ENCODE data around the gene ATP1A3.
A peak's percentile ranks its signal among the peaks of the same experiment; 100 is the strongest.

DNA sequence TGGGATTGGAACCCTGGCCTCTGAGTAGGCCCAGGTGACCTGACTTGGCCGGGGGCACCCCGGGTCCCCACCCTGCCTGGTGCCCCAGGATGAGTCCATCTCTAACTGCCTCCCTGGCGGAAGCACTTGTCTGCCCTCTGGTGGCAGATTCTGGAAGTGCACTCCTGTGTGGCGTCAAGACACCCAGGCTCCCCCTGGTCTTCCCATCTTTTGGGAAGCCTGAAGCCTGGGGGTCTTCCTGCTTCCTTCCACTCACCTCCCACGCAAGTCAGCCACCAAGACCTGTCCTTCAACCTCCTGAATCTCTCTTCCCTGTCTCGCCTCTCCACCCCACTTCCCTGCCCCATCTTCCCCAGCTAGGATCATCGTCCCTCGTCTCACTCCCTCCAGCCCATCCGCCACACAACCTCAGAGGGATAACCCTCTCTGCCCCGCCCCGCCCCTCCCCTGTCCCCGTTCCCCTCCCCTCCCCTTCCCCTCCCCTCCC lies 42.3 kb downstream of the ATP1A3 start:
- TF ChIP-seq CTCF (IDR thresholded peaks at IDR 0.05): peak; percentile 100
- TF ChIP-seq ZNF232 (CRISPR knock-in tag; IDR thresholded peaks at IDR 0.05): no peak
- TF ChIP-seq TCF7 (CRISPR knock-in tag; IDR thresholded peaks at IDR 0.05; ENCODE audit: low read depth): no peak
- TF ChIP-seq, protein P1, sequence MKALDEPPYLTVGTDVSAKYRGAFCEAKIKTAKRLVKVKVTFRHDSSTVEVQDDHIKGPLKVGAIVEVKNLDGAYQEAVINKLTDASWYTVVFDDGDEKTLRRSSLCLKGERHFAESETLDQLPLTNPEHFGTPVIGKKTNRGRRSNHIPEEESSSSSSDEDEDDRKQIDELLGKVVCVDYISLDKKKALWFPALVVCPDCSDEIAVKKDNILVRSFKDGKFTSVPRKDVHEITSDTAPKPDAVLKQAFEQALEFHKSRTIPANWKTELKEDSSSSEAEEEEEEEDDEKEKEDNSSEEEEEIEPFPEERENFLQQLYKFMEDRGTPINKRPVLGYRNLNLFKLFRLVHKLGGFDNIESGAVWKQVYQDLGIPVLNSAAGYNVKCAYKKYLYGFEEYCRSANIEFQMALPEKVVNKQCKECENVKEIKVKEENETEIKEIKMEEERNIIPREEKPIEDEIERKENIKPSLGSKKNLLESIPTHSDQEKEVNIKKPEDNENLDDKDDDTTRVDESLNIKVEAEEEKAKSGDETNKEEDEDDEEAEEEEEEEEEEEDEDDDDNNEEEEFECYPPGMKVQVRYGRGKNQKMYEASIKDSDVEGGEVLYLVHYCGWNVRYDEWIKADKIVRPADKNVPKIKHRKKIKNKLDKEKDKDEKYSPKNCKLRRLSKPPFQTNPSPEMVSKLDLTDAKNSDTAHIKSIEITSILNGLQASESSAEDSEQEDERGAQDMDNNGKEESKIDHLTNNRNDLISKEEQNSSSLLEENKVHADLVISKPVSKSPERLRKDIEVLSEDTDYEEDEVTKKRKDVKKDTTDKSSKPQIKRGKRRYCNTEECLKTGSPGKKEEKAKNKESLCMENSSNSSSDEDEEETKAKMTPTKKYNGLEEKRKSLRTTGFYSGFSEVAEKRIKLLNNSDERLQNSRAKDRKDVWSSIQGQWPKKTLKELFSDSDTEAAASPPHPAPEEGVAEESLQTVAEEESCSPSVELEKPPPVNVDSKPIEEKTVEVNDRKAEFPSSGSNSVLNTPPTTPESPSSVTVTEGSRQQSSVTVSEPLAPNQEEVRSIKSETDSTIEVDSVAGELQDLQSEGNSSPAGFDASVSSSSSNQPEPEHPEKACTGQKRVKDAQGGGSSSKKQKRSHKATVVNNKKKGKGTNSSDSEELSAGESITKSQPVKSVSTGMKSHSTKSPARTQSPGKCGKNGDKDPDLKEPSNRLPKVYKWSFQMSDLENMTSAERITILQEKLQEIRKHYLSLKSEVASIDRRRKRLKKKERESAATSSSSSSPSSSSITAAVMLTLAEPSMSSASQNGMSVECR (CRISPR knock-in tag; IDR thresholded peaks at IDR 0.05; ENCODE audit: borderline replicate concordance): no peak
- no peak for TF ChIP-seq MYBL2 (CRISPR knock-in tag; IDR thresholded peaks at IDR 0.05)
- no peak for TF ChIP-seq NFE2L1 (CRISPR knock-in tag; IDR thresholded peaks at IDR 0.05)
- TF ChIP-seq ZSCAN18 (CRISPR knock-in tag; IDR thresholded peaks at IDR 0.05): no peak
- TF ChIP-seq KAT7 (CRISPR knock-in tag; IDR thresholded peaks at IDR 0.05; ENCODE audit: borderline replicate concordance): no peak
- TF ChIP-seq, protein P2, sequence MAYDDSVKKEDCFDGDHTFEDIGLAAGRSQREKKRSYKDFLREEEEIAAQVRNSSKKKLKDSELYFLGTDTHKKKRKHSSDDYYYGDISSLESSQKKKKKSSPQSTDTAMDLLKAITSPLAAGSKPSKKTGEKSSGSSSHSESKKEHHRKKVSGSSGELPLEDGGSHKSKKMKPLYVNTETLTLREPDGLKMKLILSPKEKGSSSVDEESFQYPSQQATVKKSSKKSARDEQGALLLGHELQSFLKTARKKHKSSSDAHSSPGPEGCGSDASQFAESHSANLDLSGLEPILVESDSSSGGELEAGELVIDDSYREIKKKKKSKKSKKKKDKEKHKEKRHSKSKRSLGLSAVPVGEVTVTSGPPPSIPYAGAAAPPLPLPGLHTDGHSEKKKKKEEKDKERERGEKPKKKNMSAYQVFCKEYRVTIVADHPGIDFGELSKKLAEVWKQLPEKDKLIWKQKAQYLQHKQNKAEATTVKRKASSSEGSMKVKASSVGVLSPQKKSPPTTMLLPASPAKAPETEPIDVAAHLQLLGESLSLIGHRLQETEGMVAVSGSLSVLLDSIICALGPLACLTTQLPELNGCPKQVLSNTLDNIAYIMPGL (CRISPR knock-in tag; IDR thresholded peaks at IDR 0.05): no peak
- no peak for TF ChIP-seq FOXJ3 (CRISPR knock-in tag; IDR thresholded peaks at IDR 0.05; ENCODE audit: borderline replicate concordance)
- TF ChIP-seq, protein P3, sequence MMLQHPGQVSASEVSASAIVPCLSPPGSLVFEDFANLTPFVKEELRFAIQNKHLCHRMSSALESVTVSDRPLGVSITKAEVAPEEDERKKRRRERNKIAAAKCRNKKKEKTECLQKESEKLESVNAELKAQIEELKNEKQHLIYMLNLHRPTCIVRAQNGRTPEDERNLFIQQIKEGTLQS (CRISPR knock-in tag; conservative IDR thresholded peaks at IDR 0.05): no peak

All from WTC11 (cell line).